AG04449 (cell line): ENCODE results near the gene SERP2.
A peak's percentile ranks its signal among the peaks of the same experiment; 100 is the strongest.

Experiments used
- CTCF ChIA-PET: fragments of 350-600 bp; formaldehyde crosslinking; extraction: SDS; loops from one replicate; lab custom pipeline; 2021; ENCODE audit warnings: antibody characterized with exemption; lab: Yijun Ruan, JAX
- POLR2A ChIA-PET: fragments of 400-600, 350-600 bp; formaldehyde crosslinking; extraction: SDS; loops from one replicate; lab custom pipeline; 2020; ENCODE audit warnings: antibody characterized with exemption, inconsistent platforms; lab: Yijun Ruan, JAX
- DNase-seq: peaks from one replicate; pipeline ENCODE4 v3.0.0-alpha.2; 2010; ENCODE audit warnings: low read depth, low spot score
- H3K4me3 ChIP-seq: 2 replicates; pipeline ENCODE4 v1.5.1; 2011; ENCODE audit warnings: low read depth, mild to moderate bottlenecking, control low read depth, low read length
- CTCF ChIP-seq: IDR thresholded peaks from one replicate; pipeline ENCODE4 v1.5.1; 2011; ENCODE audit warnings: mild to moderate bottlenecking, moderate library complexity, low read length, control low read depth, inconsistent platforms; ENCODE audit not compliant: insufficient read depth; ENCODE audit errors: missing control alignments

SERP2 gene

GRCh38 chr13:44433863-44434765 is 60.5 kb downstream of the SERP2 start:
- ChIA-PET POLR2A (interaction anchor here (1.0 kb wide), 1 partner anchor 200 kb away, joined by 3 read pairs; no protein-coding TSS in a partner anchor), CTCF (interaction anchor here (0.7 to 19.6 kb wide), 5 partner anchors 8 to 528 kb away, joined by 3 to 242 read pairs (median 4); no protein-coding TSS in a partner anchor)
- no peak overlapping the region for H3K4me3 ChIP-seq

GRCh38 chr13:44434766-44435141 is 61.1 kb downstream of the SERP2 start:
- ChIA-PET CTCF (interaction anchor here (0.8 to 19.6 kb wide), 4 partner anchors 139 to 536 kb away, joined by 3 to 242 read pairs (median 4); no protein-coding TSS in a partner anchor), POLR2A (interaction anchor here (0.7 to 1.0 kb wide), 3 partner anchors 128 to 526 kb away, joined by 3 to 5 read pairs (median 3); no protein-coding TSS in a partner anchor)
- DNase-seq, result no peak
- TF ChIP-seq CTCF, result no peak
- H3K4me3 ChIP-seq, result peak overlapping the region; percentile 45

More at GRCh38 chr13:44433863-44434765, 60.5 kb downstream of the SERP2 start:
- no peak for DNase-seq
- no peak for TF ChIP-seq CTCF

GRCh38 chr13:44435142-44435918 is 61.7 kb downstream of the SERP2 start:
- peak overlapping the region; percentile 59 for H3K4me3 ChIP-seq
- ChIA-PET POLR2A (interaction anchor here (0.6 to 1.6 kb wide), 6 partner anchors 103 to 527 kb away, joined by 3 to 5 read pairs (median 3); no protein-coding TSS in a partner anchor), CTCF (interaction anchor here (0.8 to 19.6 kb wide), 7 partner anchors 139 to 535 kb away, joined by 3 to 242 read pairs (median 4); no protein-coding TSS in a partner anchor)
- peak; percentile 82 for DNase-seq
- no peak for TF ChIP-seq CTCF

GRCh38 chr13:44435919-44436510 is 62.4 kb downstream of the SERP2 start:
- TF ChIP-seq CTCF, result no peak
- no peak for DNase-seq
- CTCF ChIA-PET, result interaction anchor here (0.9 to 19.6 kb wide), 11 partner anchors 13 to 538 kb away, joined by 3 to 242 read pairs (median 5); no protein-coding TSS in a partner anchor
- H3K4me3 ChIP-seq, result peak overlapping the region; percentile 59
- POLR2A ChIA-PET, result interaction anchor here (0.6 to 1.6 kb wide), 7 partner anchors 36 to 295 kb away, joined by 3 to 4 read pairs (median 3); no protein-coding TSS in a partner anchor

GRCh38 chr13:44436589-44437337 is 63.1 kb downstream of the SERP2 start:
- ChIA-PET CTCF (interaction anchor here (0.9 to 19.6 kb wide), 20 partner anchors 12 to 537 kb away, joined by 3 to 242 read pairs (median 6); no protein-coding TSS in a partner anchor), POLR2A (interaction anchor here (0.6 to 1.6 kb wide), 8 partner anchors 23 to 296 kb away, joined by 3 to 6 read pairs (median 4); no protein-coding TSS in a partner anchor)
- peak; percentile 49 for DNase-seq
- TF ChIP-seq CTCF, result no peak
- H3K4me3 ChIP-seq, result peak overlapping the region; percentile 59
